GM13977 (cell line): Measurements from ENCODE around the gene ATP12A.
"Not testable (repeated sequence)": the region's sequence is repeated elsewhere in the genome, so short reads cannot be mapped to it uniquely, and the experiment has no call there.

Source experiments
- DNase-seq: peaks from one replicate; pipeline ENCODE4 v3.0.0; 2012; ENCODE audit warnings: low spot score
- CTCF ChIP-seq: IDR thresholded peaks from 2 replicates; pipeline ENCODE4 v1.5.1; 2012; ENCODE audit warnings: mild to moderate bottlenecking, control low read depth; ENCODE audit not compliant: insufficient read depth; ENCODE audit errors: extremely low read depth, missing control alignments
- in situ Hi-C: fragments of 300-500 bp; cut with MboI; formaldehyde crosslinking; loops from one replicate; pipeline ENCODE4 v1.12.0; 2022; ENCODE audit warnings: low sequenced_read_pairs, low pct_unique_long_range_greater_than_20kb, mixed read lengths, inconsistent platforms; ENCODE audit not compliant: unreplicated experiment

ATP12A gene

GRCh38 chr13:24727731-24728601, 47.8 kb downstream of the ATP12A start:
- peak; percentile 77 for TF ChIP-seq CTCF
- peak; percentile 90 for DNase-seq
- in situ Hi-C loops, result loop anchor here (25.0 kb wide), 1 partner anchor 259 kb away; no protein-coding TSS in a partner anchor

- DNase-seq, result not testable (repeated sequence)
- in situ Hi-C loops, result loop anchor here (25.0 kb wide), 1 partner anchor 256 kb away; no protein-coding TSS in a partner anchor
Measured at GRCh38 chr13:24730873-24731567, 50.8 kb downstream of the ATP12A start.

- no peak for DNase-seq
- in situ Hi-C loops, result loop anchor here (25.0 kb wide), 1 partner anchor 252 kb away; no protein-coding TSS in a partner anchor
- no peak for TF ChIP-seq CTCF
Measured at GRCh38 chr13:24734950-24735349, 54.7 kb downstream of the ATP12A start.

- in situ Hi-C loops, result loop anchor here (25.0 kb wide), 1 partner anchor 250 kb away; no protein-coding TSS in a partner anchor
- no peak for TF ChIP-seq CTCF
- no peak for DNase-seq
Measured at GRCh38 chr13:24737042-24737441, 56.8 kb downstream of the ATP12A start.

- DNase-seq, result no peak
- in situ Hi-C loops, result loop anchor here (25.0 kb wide), 1 partner anchor 249 kb away; no protein-coding TSS in a partner anchor
- TF ChIP-seq CTCF, result no peak
Measured at GRCh38 chr13:24738366-24738847, 58.2 kb downstream of the ATP12A start.

GRCh38 chr13:24740014-24740890, 60.0 kb downstream of the ATP12A start:
- TF ChIP-seq CTCF, result no peak
- in situ Hi-C loops, result loop anchor here (25.0 kb wide), 1 partner anchor 247 kb away; no protein-coding TSS in a partner anchor
- DNase-seq, result no peak
